ENCODE measurements around the gene HIRA.

GRCh38 chr22:19357270-19358105 lies 74.0 kb downstream of the HIRA start:
- no peak for TF ChIP-seq CTCF (IDR thresholded peaks at IDR 0.05; ENCODE audit: low read depth, low read length, poor library complexity, severe bottlenecking)
- TF ChIP-seq EZH2phosphoT487 (IDR thresholded peaks at IDR 0.05; ENCODE audit: borderline replicate concordance, low read length): no peak

Measured in DOHH2 (cell line).